Eye (tissue), 1 donor: Measurements from ENCODE around the gene PRR15.

Experiments
- DNase-seq: peaks from one replicate; pipeline ENCODE4 v3.0.0-alpha.2; 2015

The PRR15 gene

GRCh38 chr7:29572558-29572957 is 8.9 kb downstream of the PRR15 start:
- no peak for DNase-seq

- no peak for DNase-seq
Observed at GRCh38 chr7:29573567-29573966, 9.9 kb downstream of the PRR15 start.

- no peak for DNase-seq
Observed at GRCh38 chr7:29574659-29575058, 11.0 kb downstream of the PRR15 start.

GRCh38 chr7:29587195-29587808 is 23.7 kb downstream of the PRR15 start:
- no peak for DNase-seq

GRCh38 chr7:29588212-29588611 is 24.6 kb downstream of the PRR15 start:
- DNase-seq: no peak

DNA sequence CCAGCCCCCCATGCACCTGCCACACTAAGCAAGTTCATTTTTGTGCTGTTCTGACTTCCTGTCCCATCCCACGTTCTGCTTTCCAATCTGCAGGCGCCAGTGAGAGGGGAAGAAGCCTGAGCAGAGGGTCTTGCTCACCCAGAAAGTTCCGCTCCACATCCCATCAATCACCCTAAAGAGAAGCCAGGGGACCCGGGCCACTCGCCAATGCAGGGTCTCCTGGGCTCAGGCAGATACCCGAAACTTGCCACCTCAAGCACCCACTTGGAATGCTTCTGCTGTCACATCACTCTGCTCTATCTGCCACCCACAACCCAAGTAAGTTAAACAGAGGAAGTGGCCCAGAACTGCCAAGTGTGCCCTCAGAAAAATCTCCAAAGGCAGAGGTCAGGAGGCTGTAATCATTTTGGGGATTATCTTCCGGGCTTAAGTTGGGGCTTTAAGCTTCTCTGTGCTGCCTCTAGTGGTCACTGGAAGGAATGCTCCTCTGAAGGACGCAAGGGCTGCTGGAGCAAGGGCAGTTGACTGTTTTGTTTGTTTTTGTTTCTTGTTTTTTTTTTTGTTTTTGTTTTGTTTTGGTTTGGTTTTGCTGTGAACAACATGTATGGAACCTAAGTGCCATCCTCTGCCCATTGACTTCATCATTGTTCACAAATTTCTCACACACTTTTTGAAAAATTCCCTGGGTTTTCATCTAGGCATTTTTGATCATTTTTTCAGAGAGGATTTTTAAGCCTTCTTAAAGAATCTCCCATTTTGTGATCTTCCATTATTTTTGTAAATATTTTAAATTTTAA is 25.5 kb downstream of the PRR15 start:
- peak; percentile 73 for DNase-seq

DNA sequence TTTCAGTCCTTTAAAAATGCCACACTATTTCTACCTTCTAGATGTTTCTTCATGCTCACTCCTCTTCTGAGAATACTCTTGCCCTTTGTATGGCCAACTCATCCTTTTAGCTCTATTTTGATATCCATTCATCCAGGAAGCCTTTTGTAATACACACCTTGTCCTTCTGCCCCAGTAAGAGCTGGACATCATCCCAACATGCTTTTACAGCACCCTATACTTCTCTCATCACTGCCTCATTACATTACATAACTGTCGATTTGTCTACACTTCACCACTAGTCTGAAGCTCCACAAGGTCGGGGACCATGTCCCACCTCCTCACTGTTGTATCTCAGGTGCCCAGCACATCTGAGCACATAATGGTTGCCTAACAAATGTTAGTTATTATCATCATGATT is 29.2 kb downstream of the PRR15 start:
- no peak for DNase-seq

DNA sequence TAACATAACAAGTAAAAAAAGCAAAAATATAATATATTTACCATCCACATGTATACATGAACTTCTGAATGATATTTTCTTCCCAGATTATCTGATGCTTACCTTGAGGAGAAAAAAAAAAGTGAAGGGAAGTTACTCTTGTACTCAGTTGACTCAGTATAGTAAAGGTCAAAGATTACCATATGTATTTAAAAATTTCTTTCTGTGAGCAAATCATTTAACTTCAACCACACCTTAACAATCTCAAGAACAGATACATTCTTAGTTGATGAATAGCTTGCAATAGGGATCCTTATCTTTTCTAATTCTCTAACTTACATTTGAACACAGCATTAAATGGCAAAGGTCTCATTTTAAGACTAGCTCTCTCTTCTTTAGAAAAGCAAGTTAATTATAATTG is 29.8 kb downstream of the PRR15 start:
- no peak for DNase-seq

DNA sequence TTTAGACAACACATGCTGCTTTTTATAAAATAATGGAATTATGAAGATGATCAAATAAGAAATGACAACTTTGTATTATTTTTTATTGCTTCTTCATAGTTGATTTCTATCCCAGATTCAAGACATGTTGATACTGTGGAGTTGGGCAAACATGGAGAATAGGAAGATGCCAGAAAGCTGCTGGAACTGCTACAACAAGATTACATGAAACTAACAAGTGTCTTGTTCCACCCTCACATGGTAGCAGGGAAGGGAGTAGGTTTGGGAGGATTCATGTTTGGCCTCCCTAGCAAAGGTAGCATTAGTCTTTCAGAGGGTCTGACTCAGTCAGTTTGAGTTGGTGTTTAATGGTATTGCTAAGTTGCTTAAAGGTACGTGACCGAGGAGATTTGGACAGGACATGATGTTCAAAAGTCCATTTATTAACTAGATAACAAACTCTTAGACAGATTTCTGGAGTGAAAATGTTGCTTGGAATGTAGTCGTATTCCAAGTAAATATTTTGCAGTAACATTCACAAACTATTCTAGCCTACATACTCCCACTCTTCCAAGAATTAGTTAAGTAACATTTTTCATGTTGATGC is 33.1 kb downstream of the PRR15 start:
- DNase-seq: no peak

DNA sequence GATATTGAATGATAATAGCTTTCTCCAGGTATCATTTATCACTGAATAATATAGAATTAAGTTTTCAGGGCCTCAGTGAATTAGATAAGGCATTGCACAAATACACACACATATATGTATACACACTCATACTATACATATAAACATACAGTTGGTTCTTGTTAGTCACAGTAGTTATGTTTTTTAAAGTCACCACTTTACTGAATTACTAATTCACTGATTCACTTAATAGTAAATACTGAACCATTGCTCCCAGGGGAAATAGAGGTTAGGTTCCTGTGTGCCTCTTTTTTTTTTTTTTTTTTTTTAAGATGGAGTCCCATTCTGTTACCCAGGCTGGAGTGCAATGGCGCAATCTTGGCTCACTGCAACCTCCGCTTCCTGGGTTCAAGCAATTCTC is 33.6 kb downstream of the PRR15 start:
- DNase-seq: no peak

DNA sequence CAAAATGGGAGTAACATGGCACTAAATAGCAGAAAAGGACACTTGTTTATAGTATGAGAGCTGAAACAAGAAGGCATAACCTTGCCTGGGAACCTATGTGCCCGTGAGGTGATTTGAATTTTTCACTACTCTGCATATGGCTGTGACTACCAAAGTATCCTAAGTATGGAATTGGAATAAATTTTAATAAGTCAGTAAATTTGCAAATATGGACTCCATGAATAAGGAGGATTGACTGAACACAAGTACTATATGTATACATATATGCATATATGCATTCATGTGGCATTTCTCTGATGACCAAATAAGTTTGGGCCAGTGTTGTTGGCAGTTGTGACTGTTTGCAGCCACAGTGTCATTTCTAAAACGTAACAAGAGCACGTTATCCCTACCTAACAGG is 34.5 kb downstream of the PRR15 start:
- no peak for DNase-seq

- no peak for DNase-seq
Observed at GRCh38 chr7:29598613-29599012, 35.0 kb downstream of the PRR15 start.

- peak; percentile 36 for DNase-seq
Observed at GRCh38 chr7:29599026-29599425, 35.4 kb downstream of the PRR15 start.

DNA sequence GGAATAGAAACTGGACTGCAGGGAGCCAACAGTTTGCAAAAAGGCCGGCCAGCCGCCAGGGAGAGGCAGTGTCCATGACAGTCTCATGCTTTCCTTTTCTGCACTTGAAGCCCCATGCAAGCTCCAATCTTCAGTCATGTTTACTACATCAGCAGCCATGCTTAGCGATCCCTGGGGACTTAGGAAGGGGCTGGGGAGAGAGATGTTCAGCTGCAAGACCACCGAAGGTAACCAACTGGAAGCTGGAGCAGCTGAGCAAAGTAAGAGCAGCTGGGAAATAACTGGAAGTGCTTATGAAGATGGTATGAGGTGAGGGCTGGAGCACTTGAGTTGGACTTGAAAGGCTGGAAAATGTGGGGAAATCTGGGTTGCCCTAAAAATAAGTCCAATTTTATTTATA is 37.0 kb downstream of the PRR15 start:
- DNase-seq: peak; percentile 60

DNA sequence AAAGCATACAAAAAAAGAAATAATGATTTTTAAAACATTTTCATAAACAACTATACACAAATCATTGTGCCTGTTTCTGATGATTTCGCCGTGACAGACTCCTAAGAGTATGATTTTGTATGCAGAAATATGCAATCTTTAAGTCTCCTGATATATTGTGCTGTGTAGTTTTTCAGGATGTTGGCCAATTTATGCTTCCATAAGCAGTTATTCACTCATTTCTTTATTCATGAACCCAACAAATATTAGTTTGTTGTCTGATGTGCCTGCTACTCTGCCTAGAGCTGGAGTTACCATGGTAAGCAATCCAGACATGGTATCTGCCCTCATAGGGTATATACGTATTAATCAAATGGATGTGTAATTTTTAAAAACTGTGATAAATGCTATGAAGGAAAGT is 40.4 kb downstream of the PRR15 start:
- no peak for DNase-seq

- DNase-seq: no peak
Observed at GRCh38 chr7:29604702-29605101, 41.1 kb downstream of the PRR15 start.

DNA sequence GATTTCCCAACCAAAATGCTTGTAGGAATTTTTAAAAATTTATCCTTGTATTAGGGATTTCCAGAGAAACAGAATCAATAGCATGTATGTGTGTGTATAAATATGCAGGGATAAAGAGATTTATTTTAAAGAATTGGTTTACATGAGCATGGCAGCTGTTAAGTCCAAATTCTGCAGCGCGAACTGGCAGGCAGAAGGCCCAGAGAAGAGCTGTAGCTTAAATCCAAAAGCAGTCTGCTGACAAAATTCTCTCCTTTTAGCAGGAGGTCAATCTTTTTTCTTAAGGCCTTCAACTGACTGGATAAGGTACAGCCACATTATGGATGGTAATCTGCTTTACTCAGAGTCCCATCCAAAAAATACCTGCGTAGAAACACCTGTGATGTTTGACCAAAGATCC is 42.0 kb downstream of the PRR15 start:
- DNase-seq: no peak

DNA sequence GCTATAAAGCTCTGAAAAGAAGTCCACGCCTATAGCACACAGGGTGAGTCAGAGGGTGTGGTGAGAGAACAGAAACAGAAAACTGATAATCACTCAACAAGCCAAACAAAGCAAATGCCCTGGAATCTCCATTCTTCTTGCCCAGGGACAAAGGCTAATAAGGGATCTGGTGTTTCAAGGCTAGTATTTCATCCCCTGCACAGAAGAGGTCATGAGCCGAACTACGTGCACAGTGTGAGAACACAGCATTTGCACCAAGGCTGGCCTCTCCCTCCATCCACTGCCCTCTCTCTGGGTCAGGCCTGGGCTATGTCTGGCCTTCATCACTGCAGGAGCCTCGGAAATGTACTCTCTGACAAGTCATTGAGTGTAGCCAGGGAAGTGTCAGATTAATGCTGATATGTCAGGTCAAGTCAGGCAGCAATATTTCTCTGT is 42.7 kb downstream of the PRR15 start:
- DNase-seq: peak; percentile 35

DNA sequence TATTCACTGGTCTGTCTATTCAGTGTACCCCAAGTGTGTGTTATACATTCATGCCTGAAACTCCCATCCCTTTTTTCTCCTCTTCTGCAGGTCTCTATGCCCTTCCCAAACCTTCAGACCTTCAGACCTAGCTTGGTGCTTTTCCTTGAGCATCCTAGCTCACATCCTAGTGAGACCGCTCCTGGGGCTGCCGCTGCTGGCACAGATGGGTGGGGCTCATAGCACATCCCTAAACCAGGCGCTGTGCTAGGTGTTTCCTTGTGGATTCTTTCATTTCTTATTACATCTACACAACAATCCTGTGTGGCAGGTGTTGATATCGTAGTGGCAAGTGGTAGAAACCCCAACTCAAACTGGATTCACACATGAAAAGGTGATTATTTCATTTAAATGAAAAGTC is 43.2 kb downstream of the PRR15 start:
- DNase-seq: no peak

DNA sequence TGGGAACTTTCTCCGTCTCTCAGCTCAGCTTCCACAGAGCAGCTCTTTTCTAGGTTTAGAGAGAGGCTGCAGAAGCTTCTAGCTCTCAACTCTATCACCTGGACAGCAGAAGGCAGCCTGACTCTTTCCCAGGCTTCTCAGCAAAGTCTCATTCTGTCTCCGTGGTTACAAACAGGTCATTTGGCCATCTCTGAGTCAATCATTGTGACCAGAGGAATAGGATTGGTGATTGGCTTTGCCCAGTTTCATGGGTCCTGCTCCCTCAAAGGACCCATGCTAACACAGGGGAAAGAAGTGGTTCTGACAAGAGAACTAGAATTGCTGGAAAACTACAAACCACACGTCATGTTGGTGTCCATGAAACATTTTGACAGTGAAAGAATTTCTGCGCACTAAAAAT is 43.6 kb downstream of the PRR15 start:
- DNase-seq: no peak

DNA sequence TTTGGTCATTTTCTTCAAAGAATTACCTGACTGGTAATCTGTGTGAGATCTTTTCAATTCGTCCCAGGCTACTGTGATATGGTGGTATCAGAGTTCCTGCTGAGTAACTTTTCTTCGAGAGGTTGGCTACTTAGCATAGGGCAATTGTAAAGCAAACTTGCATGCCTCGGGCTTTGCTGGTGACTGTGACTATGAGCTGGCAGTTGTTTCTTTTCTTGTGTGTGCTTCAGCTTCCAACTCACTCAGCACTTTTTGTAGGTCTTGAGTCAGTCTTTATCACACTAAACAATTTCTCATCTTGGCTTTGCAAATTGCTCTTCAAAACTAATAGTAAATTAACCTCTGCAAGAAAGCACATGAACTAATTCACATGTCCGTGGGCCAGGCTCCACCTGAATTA is 44.3 kb downstream of the PRR15 start:
- no peak for DNase-seq

GRCh38 chr7:29609162-29610037 is 45.8 kb downstream of the PRR15 start:
- peak; percentile 24 for DNase-seq

DNA sequence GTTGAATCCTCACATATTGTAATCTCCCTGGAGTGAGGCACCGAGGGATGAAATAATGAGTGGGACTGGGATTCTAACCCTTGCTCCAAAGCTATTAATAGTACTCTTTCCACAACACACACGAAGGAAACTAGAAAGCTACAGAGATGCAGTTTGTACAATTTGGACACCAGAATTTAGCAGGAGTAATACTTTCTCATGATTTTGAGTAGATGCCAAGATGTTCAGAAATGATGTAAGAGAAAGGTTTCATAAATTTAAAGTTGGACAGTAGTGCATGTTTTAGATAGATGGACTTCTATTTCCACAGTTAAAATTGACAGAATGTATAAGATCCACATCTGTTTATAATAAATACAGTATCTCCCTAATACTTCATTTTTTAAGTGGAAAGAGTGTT is 46.5 kb downstream of the PRR15 start:
- peak; percentile 14 for DNase-seq
